ENCODE data around the gene GCLC.
"Not testable (repeated sequence)": the region's sequence is repeated elsewhere in the genome, so short reads cannot be mapped to it uniquely, and the experiment has no call there.

Gene GCLC

GRCh38 chr6:53579338-53579737, 34.4 kb upstream of the GCLC start:
- in situ Hi-C loops (cut with MboI; ENCODE audit: low pct_unique_long_range_greater_than_20kb, low sequenced_read_pairs, unreplicated experiment) = no loop called here
- no peak for TF ChIP-seq CTCF (IDR thresholded peaks at IDR 0.05; ENCODE audit: extremely low read depth, insufficient read depth, missing control alignments)
- no peak for DNase-seq (ENCODE audit: low spot score)

DNA sequence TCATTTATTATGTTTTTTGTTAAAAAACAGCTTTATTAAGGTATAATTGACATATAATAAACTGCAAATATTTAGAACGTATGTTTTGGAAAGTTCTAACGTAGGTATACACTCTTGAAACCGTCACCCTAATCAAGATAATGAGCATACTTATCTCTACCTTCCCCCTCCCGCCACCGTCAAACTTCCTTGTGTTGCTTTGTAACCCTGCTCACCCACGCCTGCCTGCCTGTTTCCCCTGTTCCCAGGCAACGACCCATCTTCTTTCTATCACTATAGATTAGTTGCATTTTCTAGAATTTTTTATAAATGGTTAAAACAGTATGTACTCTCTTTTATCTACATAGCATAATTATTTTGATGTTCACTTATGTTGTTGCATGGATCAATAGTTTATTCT, 33.5 kb upstream of the GCLC start:
- no peak for TF ChIP-seq CTCF (IDR thresholded peaks at IDR 0.05; ENCODE audit: extremely low read depth, insufficient read depth, missing control alignments)
- DNase-seq (ENCODE audit: low spot score) = no peak
- in situ Hi-C loops (cut with MboI; ENCODE audit: low pct_unique_long_range_greater_than_20kb, low sequenced_read_pairs, unreplicated experiment) = no loop called here

- no peak for DNase-seq (ENCODE audit: low spot score)
- TF ChIP-seq CTCF (IDR thresholded peaks at IDR 0.05; ENCODE audit: extremely low read depth, insufficient read depth, missing control alignments) = no peak
- in situ Hi-C loops (cut with MboI; ENCODE audit: low pct_unique_long_range_greater_than_20kb, low sequenced_read_pairs, unreplicated experiment) = no loop called here
Observed at GRCh38 chr6:53573299-53573698, 28.4 kb upstream of the GCLC start.

GRCh38 chr6:53572379-53572778, 27.5 kb upstream of the GCLC start:
- DNase-seq (ENCODE audit: low spot score); in situ Hi-C loops (cut with MboI; ENCODE audit: low pct_unique_long_range_greater_than_20kb, low sequenced_read_pairs, unreplicated experiment): not testable (repeated sequence)

GRCh38 chr6:53568776-53569616, 24.1 kb upstream of the GCLC start:
- TF ChIP-seq CTCF (IDR thresholded peaks at IDR 0.05; ENCODE audit: extremely low read depth, insufficient read depth, missing control alignments) = no peak
- DNase-seq (ENCODE audit: low spot score) = no peak
- in situ Hi-C loops (cut with MboI; ENCODE audit: low pct_unique_long_range_greater_than_20kb, low sequenced_read_pairs, unreplicated experiment) = no loop called here

GRCh38 chr6:53567701-53568100, 22.8 kb upstream of the GCLC start:
- in situ Hi-C loops (cut with MboI; ENCODE audit: low pct_unique_long_range_greater_than_20kb, low sequenced_read_pairs, unreplicated experiment) = no loop called here
- no peak for TF ChIP-seq CTCF (IDR thresholded peaks at IDR 0.05; ENCODE audit: extremely low read depth, insufficient read depth, missing control alignments)
- DNase-seq (ENCODE audit: low spot score) = no peak

- no peak for TF ChIP-seq CTCF (IDR thresholded peaks at IDR 0.05; ENCODE audit: extremely low read depth, insufficient read depth, missing control alignments)
- in situ Hi-C loops (cut with MboI; ENCODE audit: low pct_unique_long_range_greater_than_20kb, low sequenced_read_pairs, unreplicated experiment) = no loop called here
- DNase-seq (ENCODE audit: low spot score) = no peak
Observed at GRCh38 chr6:53566755-53567154, 21.9 kb upstream of the GCLC start.

All from GM13977 (cell line).